Urinary bladder (tissue), 4 donors: ENCODE results near the gene CNOT6. TPM values are rescaled to one million over a fixed set of nuclear protein-coding genes. Genes with fewer than 3 reads are reported as not detected.
A peak's percentile ranks its signal among the peaks of the same experiment; 100 is the strongest.

Experiments used
- DNase-seq: peaks from one replicate; pipeline ENCODE4 v3.0.0-alpha.2; 2015; ENCODE audit errors: extremely low spot score
- H3K27ac ChIP-seq: one replicate; pipeline ENCODE4 v1.5.1; 2013; ENCODE audit warnings: low read depth, mild to moderate bottlenecking, moderate library complexity
- H3K36me3 ChIP-seq: one replicate; pipeline ENCODE4 v1.6.1; 2013; ENCODE audit warnings: mild to moderate bottlenecking, moderate library complexity; ENCODE audit not compliant: insufficient read depth
- H3K4me1 ChIP-seq: one replicate; pipeline ENCODE4 v1.6.1; 2013; ENCODE audit warnings: mild to moderate bottlenecking, moderate library complexity; ENCODE audit not compliant: insufficient read depth
- H3K4me3 ChIP-seq: one replicate; pipeline ENCODE4 v1.5.1; 2013; ENCODE audit warnings: low read depth, low read length
- WGBS: extraction: QIAGEN DNeasy Blood & Tissue Kit; methylation state at CpG from one replicate; pipeline ENCODE4 v1.1.7; 2013; 5-methylcytosine and 5-hydroxymethylcytosine counted together
- polyA plus RNA-seq: library from polyadenylated mRNA; stranded (reverse); fragments of 200-250 nt; gene quantifications from one replicate; pipeline ENCODE4 v1.2.3, GENCODE V29; 2013
- total RNA-seq: library from RNA; depleted of rRNA; stranded (reverse); fragments of >200 nt; gene quantifications from one replicate; pipeline ENCODE4 v1.2.3, GENCODE V29; 2014
- donor health status: healthy with polysubstance abuse.
- donor health status: healthy.

The CNOT6 gene
- total and polyA plus RNA-seq, 2 donors: 9.4 to 35.4 TPM

DNA sequence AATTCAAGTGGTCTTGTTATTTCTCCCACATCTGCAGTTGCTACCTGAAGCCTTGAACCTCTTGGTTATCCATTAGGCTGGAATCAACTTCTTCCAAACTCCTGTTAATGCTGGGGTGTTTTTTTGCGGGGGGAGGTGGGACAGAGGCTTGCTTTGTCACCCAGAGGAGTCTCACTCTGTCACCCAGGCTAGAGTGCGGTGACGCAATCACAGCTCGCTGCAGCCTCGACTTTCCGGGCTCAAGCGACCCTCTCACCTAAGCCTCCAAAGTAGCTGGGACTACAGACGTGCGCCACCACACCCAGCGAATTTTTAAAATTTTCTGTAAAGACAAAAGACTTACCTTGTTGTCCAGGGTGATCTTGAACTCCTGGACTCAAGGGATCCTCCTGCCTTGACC is 92.7 kb downstream of the CNOT6 start:
- 90% methylated on average over 10 of the region's 10 CpGs for WGBS
- Histone ChIP-seq H3K36me3 (no peaks in the 10 kb centered on the region), H3K27ac (no peak overlapping the region), H3K4me1 (no peaks in the 10 kb centered on the region), H3K4me3 (no peak overlapping the region)
- DNase-seq: no peak

DNA sequence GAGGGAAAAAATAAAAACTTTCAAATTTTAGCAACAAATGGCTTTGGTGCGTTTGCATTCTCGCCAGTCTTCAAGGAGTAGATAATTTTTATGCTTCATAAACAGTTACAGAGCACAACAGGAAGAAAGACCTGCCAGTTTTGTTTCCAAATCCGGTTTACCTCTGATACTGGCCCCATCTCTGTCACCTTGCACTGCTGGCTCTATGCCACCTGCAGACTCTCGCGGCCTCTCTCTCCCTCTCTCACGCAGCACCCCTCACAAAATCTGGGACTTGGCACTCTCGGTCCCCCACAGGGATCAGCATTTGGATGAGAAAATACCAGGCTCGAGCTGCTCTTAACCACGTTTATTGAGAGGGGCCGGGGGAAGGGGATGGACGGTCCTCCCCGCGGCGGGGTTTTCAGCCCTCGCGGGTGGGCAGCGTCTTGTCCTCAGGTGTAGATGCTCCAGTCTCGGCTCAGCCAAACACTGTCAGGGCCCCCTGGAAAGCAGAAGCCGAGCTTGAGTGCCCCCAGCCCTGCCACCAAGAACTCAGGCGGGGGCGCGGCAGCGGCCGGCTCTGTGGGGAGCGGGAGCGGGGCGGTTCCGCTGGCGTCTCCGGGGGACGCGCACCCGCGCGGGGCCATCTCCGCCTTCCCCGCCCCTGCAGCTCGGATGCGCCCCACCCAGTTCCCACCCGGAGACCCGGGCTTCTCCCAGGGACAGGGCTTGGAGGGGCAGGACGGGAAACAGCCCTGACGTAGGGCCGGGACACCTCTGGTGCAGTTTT is 95.8 kb downstream of the CNOT6 start:
- H3K4me3 ChIP-seq: no peak overlapping the region
- WGBS: 2% methylated on average over 44 of the region's 44 CpGs
- no peak for DNase-seq
- no peak overlapping the region for H3K27ac ChIP-seq
- H3K4me1 ChIP-seq: no peaks in the 10 kb centered on the region
- no peaks in the 10 kb centered on the region for H3K36me3 ChIP-seq

GRCh38 chr5:180590543-180591310 is 96.5 kb downstream of the CNOT6 start:
- H3K4me3 ChIP-seq: peak overlapping the region; percentile 15
- DNase-seq: no peak
- 2% methylated on average over 63 of the region's 63 CpGs for WGBS

GRCh38 chr5:180591311-180591887 is 97.2 kb downstream of the CNOT6 start, which contains the start of gene SCGB3A1:
SCGB3A1 (minus strand) TSS chr5:180591499; CDS start chr5:180591462, 37 bp downstream.
- Histone ChIP-seq H3K27ac (no peak within 1 kb of the TSS), H3K4me3 (peak within 1 kb of the TSS; percentile 15), H3K36me3 (no peaks in the 10 kb centered on the region), H3K4me1 (no peaks in the 10 kb centered on the region)
- DNase-seq: no peak
- WGBS: 6% methylated on average over 60 of the region's 60 CpGs

More at GRCh38 chr5:180590543-180591310, 96.5 kb downstream of the CNOT6 start:
- H3K4me1 ChIP-seq: no peaks in the 10 kb centered on the region
- H3K36me3 ChIP-seq: no peaks in the 10 kb centered on the region
- H3K27ac ChIP-seq: no peak overlapping the region

GRCh38 chr5:180592176-180592575 is 98.0 kb downstream of the CNOT6 start:
- Histone ChIP-seq H3K4me3 (no peak overlapping the region), H3K27ac (no peak overlapping the region), H3K36me3 (no peaks in the 10 kb centered on the region), H3K4me1 (no peaks in the 10 kb centered on the region)
- DNase-seq: no peak
- WGBS: 85% methylated on average over 10 of the region's 10 CpGs

DNA sequence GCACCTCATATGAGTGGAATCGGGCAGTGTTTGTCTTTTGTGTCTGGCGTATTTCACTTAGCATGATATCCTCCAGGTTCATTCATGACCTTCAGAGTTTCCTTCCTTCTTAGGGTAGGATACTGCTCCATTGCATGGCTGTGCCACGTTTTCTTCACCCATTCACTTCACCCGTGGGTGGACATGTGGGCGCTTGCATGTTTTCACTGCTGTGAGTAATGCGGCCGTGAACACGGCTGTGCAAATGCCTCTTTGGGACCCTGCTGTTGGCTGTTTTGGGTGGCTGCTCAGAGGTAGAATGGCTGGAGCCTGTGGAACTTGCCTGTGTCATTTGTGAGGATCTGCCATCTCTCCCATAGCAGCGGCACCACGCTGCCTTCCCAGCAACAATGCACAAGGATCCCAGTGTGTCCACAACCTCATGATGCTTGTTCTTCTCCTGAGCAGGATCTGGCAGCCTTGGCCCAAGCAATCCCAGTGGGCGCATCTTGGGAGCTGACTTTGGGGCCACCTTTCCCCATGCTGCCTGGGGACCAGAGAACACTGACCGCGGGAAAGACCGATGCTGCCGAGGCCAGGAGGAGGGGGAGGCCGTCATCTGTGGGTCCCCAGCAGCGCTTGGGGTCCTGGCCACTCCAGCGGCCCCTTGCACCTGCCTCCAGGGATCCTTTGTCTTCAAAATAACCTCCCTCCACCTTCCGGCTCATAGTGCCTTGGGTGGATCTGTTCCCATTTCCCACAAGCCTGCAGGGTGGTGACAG is 99.4 kb downstream of the CNOT6 start:
- H3K27ac ChIP-seq: no peak overlapping the region
- H3K4me1 ChIP-seq: no peaks in the 10 kb centered on the region
- H3K4me3 ChIP-seq: no peak overlapping the region
- no peak for DNase-seq
- no peaks in the 10 kb centered on the region for H3K36me3 ChIP-seq
- WGBS: 89% methylated on average over 19 of the region's 19 CpGs

GRCh38 chr5:180594311-180595045 is 100.3 kb downstream of the CNOT6 start:
- H3K4me3 ChIP-seq: no peak overlapping the region
- H3K4me1 ChIP-seq: no peaks in the 10 kb centered on the region
- H3K27ac ChIP-seq: no peak overlapping the region
- WGBS: 80% methylated on average over 17 of the region's 17 CpGs
- no peak for DNase-seq
- H3K36me3 ChIP-seq: no peaks in the 10 kb centered on the region

GRCh38 chr5:180595046-180595379 is 100.8 kb downstream of the CNOT6 start:
- no peaks in the 10 kb centered on the region for H3K4me1 ChIP-seq
- H3K4me3 ChIP-seq: no peak overlapping the region
- no peak overlapping the region for H3K27ac ChIP-seq
- H3K36me3 ChIP-seq: no peaks in the 10 kb centered on the region
- WGBS: 92% methylated on average over 2 of the region's 2 CpGs
- no peak for DNase-seq

- Histone ChIP-seq H3K4me1 (no peaks in the 10 kb centered on the region), H3K27ac (no peak overlapping the region), H3K4me3 (no peak overlapping the region), H3K36me3 (no peaks in the 10 kb centered on the region)
- DNase-seq: no peak
- 86% methylated on average over 25 of the region's 25 CpGs for WGBS
Measured at GRCh38 chr5:180595381-180596114, 101.4 kb downstream of the CNOT6 start.

- 91% methylated on average over 12 of the region's 12 CpGs for WGBS
- Histone ChIP-seq H3K4me1 (no peaks in the 10 kb centered on the region), H3K4me3 (no peak overlapping the region), H3K36me3 (no peaks in the 10 kb centered on the region), H3K27ac (no peak overlapping the region)
- DNase-seq: no peak
Measured at GRCh38 chr5:180596115-180596667, 102.0 kb downstream of the CNOT6 start.

- Histone ChIP-seq H3K36me3 (no peaks in the 10 kb centered on the region), H3K4me3 (no peak overlapping the region), H3K27ac (no peak overlapping the region), H3K4me1 (no peaks in the 10 kb centered on the region)
- WGBS: 75% methylated on average over 24 of the region's 24 CpGs
- DNase-seq: no peak
Measured at GRCh38 chr5:180596668-180597231, 102.6 kb downstream of the CNOT6 start.

- WGBS: 75% methylated on average over 9 of the region's 9 CpGs
- H3K36me3 ChIP-seq: no peaks in the 10 kb centered on the region
- no peaks in the 10 kb centered on the region for H3K4me1 ChIP-seq
- no peak overlapping the region for H3K4me3 ChIP-seq
- H3K27ac ChIP-seq: no peak overlapping the region
- no peak for DNase-seq
Measured at GRCh38 chr5:180598316-180598701, 104.1 kb downstream of the CNOT6 start.
